ENCODE results near the gene COL12A1. TPM values are rescaled to one million over a fixed set of nuclear protein-coding genes. Genes with fewer than 3 reads are reported as not detected.

Gene COL12A1
- total and polyA plus RNA-seq, 9 of the 15 experiments (the other 6 are each of a cell fraction or from before 2014, with no cell fraction given): 0.11 TPM; not detected in 8

GRCh38 chr6:75077701-75078100 is 128.2 kb downstream of the COL12A1 start:
- in situ Hi-C loops (cut with MboI) (no loop called here), intact Hi-C loops (cut with micrococcal nuclease) (no loop called here)
- H3K9me1 ChIP-seq (ENCODE audit: control insufficient read depth, insufficient read depth, low read length): no peaks in the 10 kb centered on the region
- ATAC-seq (no peak), DNase-seq (ENCODE audit: extremely low read depth in 1 of 4, low spot score in 3 of 4) (no peak), FAIRE-seq (no peak)
- H3K9ac ChIP-seq (ENCODE audit: insufficient read depth in 1 of 2, low read depth in 2 of 2, low read length in 2 of 2): no peak overlapping the region
- H3K27me3 ChIP-seq (ENCODE audit: control insufficient read depth in 2 of 2, insufficient read depth in 2 of 2, low read length in 2 of 2): no peaks in the 10 kb centered on the region
- no peak overlapping the region for H2AFZ ChIP-seq (ENCODE audit: low read depth, low read length)
- no peak overlapping the region for H3K27ac ChIP-seq (ENCODE audit: extremely low read depth, low read depth, low read length)
- no peaks in the 10 kb centered on the region for H4K20me1 ChIP-seq (replicated peaks; ENCODE audit: control insufficient read depth, insufficient read depth, low read length)
- WGBS (ENCODE audit: insufficient coverage, low coverage, missing lambda C conversion rate): 0% methylated on average over 2 of the region's 2 CpGs
- CTCF ChIA-PET (ENCODE audit: low intra/inter-chr PET ratio): no interaction called here
- POLR2A ChIA-PET: no interaction called here
- H3K36me3 ChIP-seq (ENCODE audit: control insufficient read depth, insufficient read depth, low read length): no peaks in the 10 kb centered on the region
- no peaks in the 10 kb centered on the region for H3K9me3 ChIP-seq (replicated peaks; ENCODE audit: control insufficient read depth, insufficient read depth, low read depth, low read length)
- H3K79me2 ChIP-seq (ENCODE audit: control insufficient read depth, insufficient read depth, low read length): no peaks in the 10 kb centered on the region
- no TSS peak for BruUV-seq (replicated peaks)
- H3K4me3 ChIP-seq: no peak overlapping the region
- H3K4me2 ChIP-seq (ENCODE audit: insufficient read depth, low read length): no peak overlapping the region
- H3K4me1 ChIP-seq (replicated peaks in 1 of 2; ENCODE audit: control insufficient read depth in 2 of 2, insufficient read depth in 2 of 2, low read length in 2 of 2): no peaks in the 10 kb centered on the region
- no peak for TF ChIP-seq FOXK2 (conservative IDR thresholded peaks at IDR 0.05 in 1 of 2, IDR thresholded peaks at IDR 0.05 in 1 of 2; ENCODE audit: low read depth in 2 of 2)
- TF ChIP-seq TCFL5 (CRISPR knock-in tag; conservative IDR thresholded peaks at IDR 0.05): no peak
- TF ChIP-seq HDAC6 (IDR thresholded peaks at IDR 0.05; ENCODE audit: low read depth, low read length): no peak
- TF ChIP-seq MLLT1 (IDR thresholded peaks at IDR 0.05): no peak
- no peak for TF ChIP-seq ARID3B (CRISPR knock-in tag; IDR thresholded peaks at IDR 0.05; ENCODE audit: borderline replicate concordance)
- TF ChIP-seq STAT5A (IDR thresholded peaks at IDR 0.05; ENCODE audit: borderline replicate concordance, low read length): no peak
- TF ChIP-seq ELK3 (CRISPR knock-in tag; IDR thresholded peaks at IDR 0.05): no peak
- TF ChIP-seq NCOA2 (IDR thresholded peaks at IDR 0.05; ENCODE audit: partially characterized antibody in 2 of 2): no peak
- TF ChIP-seq ILK (tag; IDR thresholded peaks at IDR 0.05; ENCODE audit: borderline replicate concordance, low read depth): no peak
- no peak for TF ChIP-seq FOS (IDR thresholded peaks at IDR 0.05; ENCODE audit: extremely low read depth, insufficient read length)
- TF ChIP-seq CC2D1A (IDR thresholded peaks at IDR 0.05): no peak
- TF ChIP-seq SPI1 (IDR thresholded peaks at IDR 0.05; ENCODE audit: borderline replicate concordance, low read depth, low read length): no peak
- TF ChIP-seq CBX1 (IDR thresholded peaks at IDR 0.05; ENCODE audit: low read depth): no peak
- TF ChIP-seq PCBP1 (IDR thresholded peaks at IDR 0.05; ENCODE audit: low read depth, low read length, poor library complexity, severe bottlenecking): no peak
- no peak for TF ChIP-seq KAT7 (CRISPR knock-in tag; IDR thresholded peaks at IDR 0.05; ENCODE audit: borderline replicate concordance)
- TF ChIP-seq E4F1 (CRISPR knock-in tag; IDR thresholded peaks at IDR 0.05; ENCODE audit: borderline replicate concordance): no peak

Measured in K562 (cell line).